Astrocyte (in vitro differentiated cells and primary cell): Measurements from ENCODE around the gene ADD1. TPM values are rescaled to one million over a fixed set of nuclear protein-coding genes. Genes with fewer than 3 reads are reported as not detected.

ENCODE experiments used
- DNase-seq: peaks from one replicate; pipeline ENCODE4 v3.0.0-alpha.2; 2010; ENCODE audit warnings: low read depth
- FAIRE-seq: peaks from 2 replicates; lab custom pipeline; 2011; peaks lifted over from hg19 to GRCh38; lab: Jason Lieb, UNC
- H2AFZ ChIP-seq: 2 replicates; pipeline ENCODE4 v1.6.0; 2012; ENCODE audit warnings: low read depth, low read length, inconsistent platforms
- H3K27ac ChIP-seq: 2 replicates; pipeline ENCODE4 v1.5.1; 2011; ENCODE audit warnings: low read depth, low read length, inconsistent platforms
- H3K27me3 ChIP-seq: 2 replicates; pipeline ENCODE4 v1.6.0; 2011; ENCODE audit warnings: low read length, inconsistent platforms; ENCODE audit not compliant: insufficient read depth
- H3K36me3 ChIP-seq: 2 replicates; pipeline ENCODE4 v1.5.1; 2011; ENCODE audit warnings: low read length, inconsistent platforms; ENCODE audit not compliant: insufficient read depth
- H3K4me1 ChIP-seq: 2 replicates; pipeline ENCODE4 v1.5.1; 2011; ENCODE audit warnings: low read length, inconsistent platforms; ENCODE audit not compliant: insufficient read depth
- H3K4me2 ChIP-seq: 2 replicates; pipeline ENCODE4 v1.6.0; 2012; ENCODE audit warnings: low read length, inconsistent platforms
- H3K4me3 ChIP-seq: 2 replicates; pipeline ENCODE4 v1.5.1; 2011; ENCODE audit warnings: low read depth, mild to moderate bottlenecking, low read length, inconsistent platforms; ENCODE audit not compliant: insufficient read depth
- H3K79me2 ChIP-seq: 2 replicates; pipeline ENCODE4 v1.6.0; 2012; ENCODE audit warnings: mild to moderate bottlenecking, low read length, inconsistent platforms; ENCODE audit not compliant: insufficient read depth
- H3K9ac ChIP-seq: 2 replicates; pipeline ENCODE4 v1.6.0; 2012; ENCODE audit warnings: mild to moderate bottlenecking, low read length, inconsistent platforms
- H3K9me3 ChIP-seq: 2 replicates; pipeline ENCODE4 v1.5.1; 2012; ENCODE audit warnings: low read depth, mild to moderate bottlenecking, low read length, inconsistent platforms; ENCODE audit not compliant: insufficient read depth
- H4K20me1 ChIP-seq: 2 replicates; pipeline ENCODE4 v1.6.0; 2012; ENCODE audit warnings: low read length, inconsistent platforms; ENCODE audit not compliant: insufficient read depth
- H3K27ac Mint-ChIP-seq: one replicate; pipeline ENCODE4 v1.8.0; 2021; ENCODE audit warnings: mild to moderate bottlenecking, mixed read lengths; ENCODE audit not compliant: unreplicated experiment
- H3K27me3 Mint-ChIP-seq: one replicate; pipeline ENCODE4 v1.8.0; 2021; ENCODE audit warnings: low read depth, mixed read lengths; ENCODE audit not compliant: unreplicated experiment
- H3K36me3 Mint-ChIP-seq: one replicate; pipeline ENCODE4 v1.8.0; 2021; ENCODE audit warnings: low read depth, mixed read lengths; ENCODE audit not compliant: unreplicated experiment
- H3K4me1 Mint-ChIP-seq: one replicate; pipeline ENCODE4 v1.8.0; 2021; ENCODE audit warnings: low read depth, mixed read lengths; ENCODE audit not compliant: unreplicated experiment
- H3K4me3 Mint-ChIP-seq: one replicate; pipeline ENCODE4 v1.8.0; 2021; ENCODE audit warnings: mild to moderate bottlenecking, moderate library complexity, mixed read lengths; ENCODE audit not compliant: unreplicated experiment
- H3K9me3 Mint-ChIP-seq: one replicate; pipeline ENCODE4 v1.8.0; 2021; ENCODE audit warnings: mild to moderate bottlenecking, mixed read lengths; ENCODE audit not compliant: unreplicated experiment
- CTCF ChIP-seq: IDR thresholded peaks from 2 replicates; pipeline ENCODE4 v1.5.1; 2011; ENCODE audit warnings: low read depth, mild to moderate bottlenecking, inconsistent platforms, low read length, moderate library complexity; ENCODE audit not compliant: insufficient read depth
- EZH2 ChIP-seq: IDR thresholded peaks from 2 replicates; pipeline ENCODE4 v1.6.1; 2012; ENCODE audit warnings: mild to moderate bottlenecking, low read length, inconsistent platforms; ENCODE audit not compliant: insufficient read depth
- total RNA-seq: library from RNA; stranded (reverse); gene quantifications from 2 replicates; pipeline ENCODE4 v1.2.1, GENCODE V29; 2021

ADD1 gene
- total RNA-seq, 1 donor from 2014 or later = 280 TPM

GRCh38 chr4:2906218-2906617, 62.6 kb downstream of the ADD1 start:
- Histone ChIP-seq H3K27ac (no peak overlapping the region), H4K20me1 (peaks cover 58% of the 10 kb centered on the region), H3K4me3 (no peak overlapping the region), H3K4me2 (no peak overlapping the region), H3K9ac (no peak overlapping the region), H3K36me3 (peaks cover 59% of the 10 kb centered on the region), H3K27me3 (no peaks in the 10 kb centered on the region), H3K9me3 (no peaks in the 10 kb centered on the region), H2AFZ (no peak overlapping the region), H3K4me1 (peaks cover 1% of the 10 kb centered on the region), H3K79me2 (peaks cover 4% of the 10 kb centered on the region)
- Mint-ChIP-seq H3K27me3 (no peaks in the 10 kb centered on the region), H3K27ac (no peak overlapping the region), H3K4me1 (peaks cover 3% of the 10 kb centered on the region), H3K9me3 (no peaks in the 10 kb centered on the region), H3K36me3 (peaks cover 41% of the 10 kb centered on the region), H3K4me3 (no peak overlapping the region)
- TF ChIP-seq EZH2 (no peak), CTCF (no peak)
- DNase-seq (no peak), FAIRE-seq (no peak)

GRCh38 chr4:2907226-2907625, 63.6 kb downstream of the ADD1 start:
- TF ChIP-seq CTCF (no peak), EZH2 (no peak)
- Histone ChIP-seq H3K27ac (no peak overlapping the region), H4K20me1 (peaks cover 66% of the 10 kb centered on the region), H3K4me2 (no peak overlapping the region), H3K9ac (no peak overlapping the region), H3K36me3 (peaks cover 62% of the 10 kb centered on the region), H3K9me3 (no peaks in the 10 kb centered on the region), H3K4me1 (no peaks in the 10 kb centered on the region), H2AFZ (no peak overlapping the region), H3K27me3 (no peaks in the 10 kb centered on the region), H3K4me3 (no peak overlapping the region), H3K79me2 (peaks cover 10% of the 10 kb centered on the region)
- no peak for FAIRE-seq
- no peak overlapping the region for H3K4me3 Mint-ChIP-seq
- no peak for DNase-seq
- peaks cover 3% of the 10 kb centered on the region for H3K4me1 Mint-ChIP-seq
- peaks cover 44% of the 10 kb centered on the region for H3K36me3 Mint-ChIP-seq
- no peaks in the 10 kb centered on the region for H3K27me3 Mint-ChIP-seq
- H3K27ac Mint-ChIP-seq = no peak overlapping the region
- H3K9me3 Mint-ChIP-seq = no peaks in the 10 kb centered on the region

GRCh38 chr4:2907706-2908293, 64.2 kb downstream of the ADD1 start:
- Histone ChIP-seq H4K20me1 (peaks cover 66% of the 10 kb centered on the region), H3K9me3 (no peaks in the 10 kb centered on the region), H3K9ac (no peak overlapping the region), H3K27me3 (no peaks in the 10 kb centered on the region), H2AFZ (no peak overlapping the region), H3K4me2 (no peak overlapping the region), H3K4me3 (no peak overlapping the region), H3K4me1 (no peaks in the 10 kb centered on the region), H3K36me3 (peaks cover 62% of the 10 kb centered on the region), H3K27ac (no peak overlapping the region), H3K79me2 (peaks cover 11% of the 10 kb centered on the region)
- FAIRE-seq (no peak), DNase-seq (no peak)
- H3K4me1 Mint-ChIP-seq = peaks cover 3% of the 10 kb centered on the region
- no peaks in the 10 kb centered on the region for H3K27me3 Mint-ChIP-seq
- no peak overlapping the region for H3K4me3 Mint-ChIP-seq
- H3K27ac Mint-ChIP-seq = no peak overlapping the region
- TF ChIP-seq CTCF (no peak), EZH2 (no peak)
- no peaks in the 10 kb centered on the region for H3K9me3 Mint-ChIP-seq
- H3K36me3 Mint-ChIP-seq = peaks cover 44% of the 10 kb centered on the region
